Neural cell (in vitro differentiated cells): ENCODE measurements around the gene LY9.

Experiments
- EP300 ChIP-seq: fragments of 450-650 bp; conservative IDR thresholded peaks from 2 replicates; pipeline ENCODE4 v1.6.1; 2014; ENCODE audit warnings: antibody characterized with exemption, mild to moderate bottlenecking, moderate library complexity; ENCODE audit not compliant: poor library complexity, severe bottlenecking
- EZH2 ChIP-seq: fragments of 200-600, 300-800 bp; shearing (Covaris generic), sonication (generic); IDR thresholded peaks from 2 replicates; pipeline ENCODE4 v1.6.1; 2014; ENCODE audit warnings: antibody characterized with exemption, low read length, borderline replicate concordance, mild to moderate bottlenecking; ENCODE audit not compliant: insufficient read depth, poor library complexity, severe bottlenecking
- MXI1 ChIP-seq: fragments of 450-650 bp; conservative IDR thresholded peaks from 2 replicates; pipeline ENCODE4 v1.6.1; 2014; ENCODE audit warnings: antibody characterized with exemption, mild to moderate bottlenecking; ENCODE audit not compliant: poor library complexity, severe bottlenecking
- POLR2AphosphoS5 ChIP-seq: IDR thresholded peaks from 2 replicates; pipeline ENCODE4 v1.6.1; 2012
- RAD21 ChIP-seq: fragments of 450-650 bp; conservative IDR thresholded peaks from 2 replicates; pipeline ENCODE4 v1.6.1; 2014; ENCODE audit warnings: antibody characterized with exemption, mild to moderate bottlenecking, moderate library complexity
- REST ChIP-seq: IDR thresholded peaks from 2 replicates; pipeline ENCODE4 v1.6.1; 2012; ENCODE audit warnings: borderline replicate concordance
- SMC3 ChIP-seq: fragments of 450-650 bp; conservative IDR thresholded peaks from 2 replicates; pipeline ENCODE4 v1.6.1; 2014; ENCODE audit warnings: antibody characterized with exemption, mild to moderate bottlenecking, moderate library complexity; ENCODE audit not compliant: poor library complexity
- TAF1 ChIP-seq: IDR thresholded peaks from 2 replicates; pipeline ENCODE4 v1.6.1; 2012; ENCODE audit warnings: low read depth
- TF ChIP-seq, protein P1 (sequence below): fragments of 450-650 bp; IDR thresholded peaks from 2 replicates; pipeline ENCODE4 v1.5.1; 2014; ENCODE audit warnings: antibody characterized with exemption, mild to moderate bottlenecking, moderate library complexity; ENCODE audit not compliant: poor library complexity, severe bottlenecking

- TF ChIP-seq EZH2 (no peak), EP300 (no peak), POLR2AphosphoS5 (no peak), RAD21 (no peak), SMC3 (no peak), MXI1 (no peak), TAF1 (no peak), REST (no peak)
- TF ChIP-seq, protein P1, sequence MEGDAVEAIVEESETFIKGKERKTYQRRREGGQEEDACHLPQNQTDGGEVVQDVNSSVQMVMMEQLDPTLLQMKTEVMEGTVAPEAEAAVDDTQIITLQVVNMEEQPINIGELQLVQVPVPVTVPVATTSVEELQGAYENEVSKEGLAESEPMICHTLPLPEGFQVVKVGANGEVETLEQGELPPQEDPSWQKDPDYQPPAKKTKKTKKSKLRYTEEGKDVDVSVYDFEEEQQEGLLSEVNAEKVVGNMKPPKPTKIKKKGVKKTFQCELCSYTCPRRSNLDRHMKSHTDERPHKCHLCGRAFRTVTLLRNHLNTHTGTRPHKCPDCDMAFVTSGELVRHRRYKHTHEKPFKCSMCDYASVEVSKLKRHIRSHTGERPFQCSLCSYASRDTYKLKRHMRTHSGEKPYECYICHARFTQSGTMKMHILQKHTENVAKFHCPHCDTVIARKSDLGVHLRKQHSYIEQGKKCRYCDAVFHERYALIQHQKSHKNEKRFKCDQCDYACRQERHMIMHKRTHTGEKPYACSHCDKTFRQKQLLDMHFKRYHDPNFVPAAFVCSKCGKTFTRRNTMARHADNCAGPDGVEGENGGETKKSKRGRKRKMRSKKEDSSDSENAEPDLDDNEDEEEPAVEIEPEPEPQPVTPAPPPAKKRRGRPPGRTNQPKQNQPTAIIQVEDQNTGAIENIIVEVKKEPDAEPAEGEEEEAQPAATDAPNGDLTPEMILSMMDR = no peak
Measured at GRCh38 chr1:160863774-160864131, 67.8 kb downstream of the LY9 start.
